ENCODE data around the gene IL10RB. TPM values are rescaled to one million over a fixed set of nuclear protein-coding genes. Genes with fewer than 3 reads are reported as not detected.
A peak's percentile ranks its signal among the peaks of the same experiment; 100 is the strongest.

IL10RB gene
- polyA plus RNA-seq, 1 donor (not counting 4 experiments of a cell fraction or from before 2014, with no cell fraction given): 19.6 TPM

GRCh38 chr21:33299181-33299752 lies 33.1 kb downstream of the IL10RB start:
- no peaks in the 10 kb centered on the region for H3K36me3 ChIP-seq (ENCODE audit: control insufficient read depth in 2 of 2, extremely low read depth in 1 of 2, insufficient read depth in 2 of 2, low read length in 2 of 2)
- H3K9ac ChIP-seq (ENCODE audit: control insufficient read depth, extremely low read depth, insufficient read depth, low read length): peak overlapping the region; percentile 28
- DNase-seq (ENCODE audit: low read depth, low spot score): peak; percentile 62
- no peak for TF ChIP-seq EZH2 (IDR thresholded peaks at IDR 0.05; ENCODE audit: low read length)
- TF ChIP-seq, protein P1, sequence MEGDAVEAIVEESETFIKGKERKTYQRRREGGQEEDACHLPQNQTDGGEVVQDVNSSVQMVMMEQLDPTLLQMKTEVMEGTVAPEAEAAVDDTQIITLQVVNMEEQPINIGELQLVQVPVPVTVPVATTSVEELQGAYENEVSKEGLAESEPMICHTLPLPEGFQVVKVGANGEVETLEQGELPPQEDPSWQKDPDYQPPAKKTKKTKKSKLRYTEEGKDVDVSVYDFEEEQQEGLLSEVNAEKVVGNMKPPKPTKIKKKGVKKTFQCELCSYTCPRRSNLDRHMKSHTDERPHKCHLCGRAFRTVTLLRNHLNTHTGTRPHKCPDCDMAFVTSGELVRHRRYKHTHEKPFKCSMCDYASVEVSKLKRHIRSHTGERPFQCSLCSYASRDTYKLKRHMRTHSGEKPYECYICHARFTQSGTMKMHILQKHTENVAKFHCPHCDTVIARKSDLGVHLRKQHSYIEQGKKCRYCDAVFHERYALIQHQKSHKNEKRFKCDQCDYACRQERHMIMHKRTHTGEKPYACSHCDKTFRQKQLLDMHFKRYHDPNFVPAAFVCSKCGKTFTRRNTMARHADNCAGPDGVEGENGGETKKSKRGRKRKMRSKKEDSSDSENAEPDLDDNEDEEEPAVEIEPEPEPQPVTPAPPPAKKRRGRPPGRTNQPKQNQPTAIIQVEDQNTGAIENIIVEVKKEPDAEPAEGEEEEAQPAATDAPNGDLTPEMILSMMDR (optimal IDR thresholded peaks at IDR 0.05 in 1 of 3, IDR thresholded peaks at IDR 0.05 in 1 of 3, conservative IDR thresholded peaks at IDR 0.05 in 1 of 3; ENCODE audit: extremely low read depth in 1 of 3, insufficient read depth in 2 of 3, low read length in 3 of 3): peak; percentile 46 to 61 (median 48)
- dilution Hi-C loops (cut with MboI; ENCODE audit: extremely low pct_ligation_motif_present, low sequenced_read_pairs): no loop called here
- H3K4me1 ChIP-seq (ENCODE audit: control insufficient read depth, extremely low read depth, insufficient read depth, low read length): peaks cover 32% of the 10 kb centered on the region
- FAIRE-seq: peak; percentile 78
- no peaks in the 10 kb centered on the region for H3K79me2 ChIP-seq (ENCODE audit: control insufficient read depth, insufficient read depth, low read length)
- H3K27ac ChIP-seq (ENCODE audit: control insufficient read depth, insufficient read depth, low read length): peak overlapping the region; percentile 86
- no peaks in the 10 kb centered on the region for H4K20me1 ChIP-seq (ENCODE audit: control insufficient read depth, extremely low read depth, insufficient read depth, low read length)
- H2AFZ ChIP-seq (ENCODE audit: control insufficient read depth, low read length): peak overlapping the region; percentile 82
- H3K9me1 ChIP-seq (ENCODE audit: control insufficient read depth, extremely low read depth, insufficient read depth, low read length): no peaks in the 10 kb centered on the region
- no peaks in the 10 kb centered on the region for H3K9me3 ChIP-seq (ENCODE audit: control insufficient read depth, low read depth, low read length)
- H3K27me3 ChIP-seq (ENCODE audit: control insufficient read depth, extremely low read depth, insufficient read depth, low read length): no peaks in the 10 kb centered on the region
- H3K4me2 ChIP-seq (ENCODE audit: control insufficient read depth, extremely low read depth, insufficient read depth, low read depth, low read length): peak overlapping the region; percentile 83
- peak overlapping the region in 1 of 3 experiments; percentile 2 for H3K4me3 ChIP-seq (ENCODE audit: control insufficient read depth in 2 of 3, extremely low read depth in 1 of 3, insufficient read depth in 2 of 3, low read depth in 1 of 3, low read length in 3 of 3)

GRCh38 chr21:33300701-33301631 lies 34.8 kb downstream of the IL10RB start:
- Histone ChIP-seq H3K4me1 (ENCODE audit: control insufficient read depth, extremely low read depth, insufficient read depth, low read length) (peaks cover 32% of the 10 kb centered on the region), H3K9ac (ENCODE audit: control insufficient read depth, extremely low read depth, insufficient read depth, low read length) (no peak overlapping the region), H2AFZ (ENCODE audit: control insufficient read depth, low read length) (peak overlapping the region; percentile 34), H3K9me3 (ENCODE audit: control insufficient read depth, low read depth, low read length) (no peaks in the 10 kb centered on the region), H3K36me3 (ENCODE audit: control insufficient read depth in 2 of 2, extremely low read depth in 1 of 2, insufficient read depth in 2 of 2, low read length in 2 of 2) (no peaks in the 10 kb centered on the region), H3K4me2 (ENCODE audit: control insufficient read depth, extremely low read depth, insufficient read depth, low read depth, low read length) (no peak overlapping the region), H3K9me1 (ENCODE audit: control insufficient read depth, extremely low read depth, insufficient read depth, low read length) (no peaks in the 10 kb centered on the region), H3K4me3 (ENCODE audit: control insufficient read depth in 2 of 3, extremely low read depth in 1 of 3, insufficient read depth in 2 of 3, low read depth in 1 of 3, low read length in 3 of 3) (no peak overlapping the region), H4K20me1 (ENCODE audit: control insufficient read depth, extremely low read depth, insufficient read depth, low read length) (no peaks in the 10 kb centered on the region), H3K27me3 (ENCODE audit: control insufficient read depth, extremely low read depth, insufficient read depth, low read length) (no peaks in the 10 kb centered on the region), H3K79me2 (ENCODE audit: control insufficient read depth, insufficient read depth, low read length) (no peaks in the 10 kb centered on the region), H3K27ac (ENCODE audit: control insufficient read depth, insufficient read depth, low read length) (no peak overlapping the region)
- TF ChIP-seq EZH2 (IDR thresholded peaks at IDR 0.05; ENCODE audit: low read length): no peak
- TF ChIP-seq, protein P1 (optimal IDR thresholded peaks at IDR 0.05 in 1 of 3, IDR thresholded peaks at IDR 0.05 in 1 of 3, conservative IDR thresholded peaks at IDR 0.05 in 1 of 3; ENCODE audit: extremely low read depth in 1 of 3, insufficient read depth in 2 of 3, low read length in 3 of 3): no peak
- FAIRE-seq: no peak
- dilution Hi-C loops (cut with MboI; ENCODE audit: extremely low pct_ligation_motif_present, low sequenced_read_pairs): no loop called here
- no peak for DNase-seq (ENCODE audit: low read depth, low spot score)
